HEK293 (cell line): ENCODE data around the gene TBC1D14.

Experiments used
- CTCF ChIA-PET: fragments of 350-600 bp; formaldehyde crosslinking; extraction: SDS; loops from one replicate; lab custom pipeline; 2021; ENCODE audit warnings: antibody characterized with exemption; lab: Yijun Ruan, JAX
- POLR2A ChIA-PET: fragments of 300-600 bp; formaldehyde crosslinking; extraction: SDS; loops from one replicate; lab custom pipeline; 2020; ENCODE audit warnings: antibody characterized with exemption, inconsistent platforms; lab: Yijun Ruan, JAX
- H3K27ac ChIP-seq: fragments of 200-500 bp; sonication (Bioruptor generic); 2 replicates; pipeline ENCODE4 v1.5.1; 2014; ENCODE audit warnings: low read depth, low read length, control low read depth, inconsistent platforms; ENCODE audit errors: extremely low read depth
- H3K36me3 ChIP-seq, 2 experiments: fragments of 200-500 bp in 1 of 2; sonication (Bioruptor generic) in 1 of 2; 1 replicate in 1 of 2; 2 replicates in 1 of 2; pipeline ENCODE4 v1.5.1; 2014 to 2017; ENCODE audit warnings: inconsistent platforms in 2 of 2, low read length in 2 of 2; ENCODE audit not compliant: control insufficient read depth in 2 of 2, insufficient read depth in 1 of 2
- H3K4me1 ChIP-seq: fragments of 200-500 bp; sonication (Bioruptor generic); 2 replicates; pipeline ENCODE4 v1.5.1; 2014; ENCODE audit warnings: mild to moderate bottlenecking, low read length, inconsistent platforms; ENCODE audit not compliant: control insufficient read depth, insufficient read depth
- H3K4me3 ChIP-seq: 2 replicates; pipeline ENCODE4 v1.5.1; 2011; ENCODE audit warnings: low read depth, mild to moderate bottlenecking, control low read depth, low read length, moderate library complexity
- H3K9me3 ChIP-seq: fragments of 200-500 bp; sonication (Bioruptor generic); 2 replicates; pipeline ENCODE4 v1.5.1; 2014; ENCODE audit warnings: low read depth, low read length, inconsistent platforms; ENCODE audit not compliant: control insufficient read depth, insufficient read depth
- EGR2 ChIP-seq: fragments of 450-650 bp; formaldehyde crosslinking; IDR thresholded peaks from 2 replicates; pipeline ENCODE4 v1.5.1; 2016; ENCODE audit warnings: low read depth, missing biosample characterization, missing genetic modification characterization
- GFI1B ChIP-seq: fragments of 450-650 bp; formaldehyde crosslinking; IDR thresholded peaks from 2 replicates; pipeline ENCODE4 v1.5.1; 2016; ENCODE audit warnings: missing biosample characterization, missing genetic modification characterization
- IKZF3 ChIP-seq: fragments of 450-650 bp; IDR thresholded peaks from 2 replicates; pipeline ENCODE4 v1.5.0; 2018; ENCODE audit warnings: missing biosample characterization, mild to moderate bottlenecking, missing genetic modification characterization, moderate library complexity
- KLF16 ChIP-seq: fragments of 450-650 bp; formaldehyde crosslinking; IDR thresholded peaks from 2 replicates; pipeline ENCODE4 v1.5.1; 2017; ENCODE audit warnings: missing biosample characterization, missing genetic modification characterization
- KLF8 ChIP-seq: fragments of 450-650 bp; formaldehyde crosslinking; IDR thresholded peaks from 2 replicates; pipeline ENCODE4 v1.5.1; 2016; ENCODE audit warnings: missing biosample characterization, missing genetic modification characterization
- KLF9 ChIP-seq: fragments of 450-650 bp; formaldehyde crosslinking; IDR thresholded peaks from 2 replicates; pipeline ENCODE4 v1.5.1; 2016; ENCODE audit warnings: missing biosample characterization, missing genetic modification characterization, low read depth
- OSR2 ChIP-seq: fragments of 450-650 bp; formaldehyde crosslinking; IDR thresholded peaks from 2 replicates; pipeline ENCODE4 v1.5.1; 2016; ENCODE audit warnings: missing biosample characterization, missing genetic modification characterization
- SP2 ChIP-seq: fragments of 450-650 bp; formaldehyde crosslinking; IDR thresholded peaks from 2 replicates; pipeline ENCODE4 v1.5.1; 2016; ENCODE audit warnings: missing biosample characterization, missing genetic modification characterization
- SP3 ChIP-seq: fragments of 450-650 bp; formaldehyde crosslinking; IDR thresholded peaks from 2 replicates; pipeline ENCODE4 v1.5.1; 2016; ENCODE audit warnings: missing biosample characterization, missing genetic modification characterization
- TCF7L2 ChIP-seq: IDR thresholded peaks from 2 replicates; pipeline ENCODE4 v1.6.1; 2011; ENCODE audit warnings: low read depth, mild to moderate bottlenecking, inconsistent platforms, low read length, moderate library complexity, borderline replicate concordance
- WT1 ChIP-seq: fragments of 450-650 bp; formaldehyde crosslinking; IDR thresholded peaks from 2 replicates; pipeline ENCODE4 v1.5.1; 2016; ENCODE audit warnings: missing biosample characterization, missing genetic modification characterization
- YY1 ChIP-seq: fragments of 450-650 bp; formaldehyde crosslinking; IDR thresholded peaks from 2 replicates; pipeline ENCODE4 v1.5.1; 2018; ENCODE audit warnings: missing biosample characterization, missing genetic modification characterization
- ZBTB48 ChIP-seq: fragments of 450-650 bp; formaldehyde crosslinking; IDR thresholded peaks from 2 replicates; pipeline ENCODE4 v1.5.1; 2016; ENCODE audit warnings: missing biosample characterization, missing genetic modification characterization
- ZNF132 ChIP-seq: fragments of 450-650 bp; formaldehyde crosslinking; IDR thresholded peaks from 2 replicates; pipeline ENCODE4 v1.5.1; 2017; ENCODE audit warnings: missing biosample characterization, missing genetic modification characterization, borderline replicate concordance
- ZNF133 ChIP-seq: fragments of 450-650 bp; formaldehyde crosslinking; IDR thresholded peaks from 2 replicates; pipeline ENCODE4 v1.5.1; 2016; ENCODE audit warnings: missing biosample characterization, missing genetic modification characterization
- ZNF146 ChIP-seq: fragments of 450-650 bp; formaldehyde crosslinking; IDR thresholded peaks from 2 replicates; pipeline ENCODE4 v1.5.1; 2016; ENCODE audit warnings: missing biosample characterization, missing genetic modification characterization
- ZNF2 ChIP-seq: fragments of 450-650 bp; formaldehyde crosslinking; IDR thresholded peaks from 2 replicates; pipeline ENCODE4 v1.5.1; 2016; ENCODE audit warnings: missing biosample characterization, missing genetic modification characterization
- ZNF350 ChIP-seq: fragments of 450-650 bp; formaldehyde crosslinking; IDR thresholded peaks from 2 replicates; pipeline ENCODE4 v1.5.0; 2017; ENCODE audit warnings: missing biosample characterization, mild to moderate bottlenecking, missing genetic modification characterization
- ZNF366 ChIP-seq: fragments of 450-650 bp; formaldehyde crosslinking; conservative IDR thresholded peaks from 2 replicates; pipeline ENCODE4 v1.5.1; 2016; ENCODE audit warnings: missing biosample characterization, missing genetic modification characterization
- ZNF394 ChIP-seq: fragments of 450-650 bp; formaldehyde crosslinking; IDR thresholded peaks from 2 replicates; pipeline ENCODE4 v1.5.1; 2016; ENCODE audit warnings: missing biosample characterization, missing genetic modification characterization, mild to moderate bottlenecking, moderate library complexity, borderline replicate concordance
- ZNF501 ChIP-seq: fragments of 450-650 bp; formaldehyde crosslinking; IDR thresholded peaks from 2 replicates; pipeline ENCODE4 v1.5.1; 2016; ENCODE audit warnings: missing biosample characterization, missing genetic modification characterization
- ZNF544 ChIP-seq: fragments of 450-650 bp; formaldehyde crosslinking; IDR thresholded peaks from 2 replicates; pipeline ENCODE4 v1.5.0; 2017; ENCODE audit warnings: missing biosample characterization, missing genetic modification characterization
- ZNF548 ChIP-seq: fragments of 450-650 bp; formaldehyde crosslinking; IDR thresholded peaks from 2 replicates; pipeline ENCODE4 v1.5.1; 2016; ENCODE audit warnings: missing biosample characterization, missing genetic modification characterization
- ZNF549 ChIP-seq: fragments of 450-650 bp; IDR thresholded peaks from 2 replicates; pipeline ENCODE4 v1.5.1; 2018; ENCODE audit warnings: missing biosample characterization, missing genetic modification characterization, mild to moderate bottlenecking, inconsistent platforms, moderate library complexity
- ZNF580 ChIP-seq: fragments of 450-650 bp; formaldehyde crosslinking; IDR thresholded peaks from 2 replicates; pipeline ENCODE4 v1.5.1; 2016; ENCODE audit warnings: missing biosample characterization, missing genetic modification characterization
- ZNF621 ChIP-seq: fragments of 450-650 bp; formaldehyde crosslinking; IDR thresholded peaks from 2 replicates; pipeline ENCODE4 v1.5.1; 2017; ENCODE audit warnings: missing biosample characterization, missing genetic modification characterization
- ZNF664 ChIP-seq: fragments of 450-650 bp; formaldehyde crosslinking; IDR thresholded peaks from 2 replicates; pipeline ENCODE4 v1.5.1; 2016; ENCODE audit warnings: missing biosample characterization, missing genetic modification characterization
- ZNF791 ChIP-seq: fragments of 450-650 bp; formaldehyde crosslinking; IDR thresholded peaks from 2 replicates; pipeline ENCODE4 v1.5.1; 2016; ENCODE audit warnings: missing biosample characterization, missing genetic modification characterization
- ZSCAN30 ChIP-seq: fragments of 450-650 bp; IDR thresholded peaks from 2 replicates; pipeline ENCODE4 v1.5.1; 2018; ENCODE audit warnings: missing biosample characterization, mild to moderate bottlenecking, missing genetic modification characterization, moderate library complexity
- ZXDB ChIP-seq: fragments of 450-650 bp; formaldehyde crosslinking; IDR thresholded peaks from 2 replicates; pipeline ENCODE4 v1.5.1; 2016; ENCODE audit warnings: missing biosample characterization, missing genetic modification characterization
- TF ChIP-seq, protein P1 (sequence below): fragments of 450-650 bp; formaldehyde crosslinking; IDR thresholded peaks from 2 replicates; pipeline ENCODE4 v1.5.1; 2016; ENCODE audit warnings: missing biosample characterization, missing genetic modification characterization
- TF ChIP-seq, protein P2 (sequence below): fragments of 450-650 bp; formaldehyde crosslinking; optimal IDR thresholded peaks from 2 replicates; pipeline ENCODE3; 2016; ENCODE audit warnings: missing biosample characterization, mild to moderate bottlenecking, missing genetic modification characterization
- TF ChIP-seq, protein P3 (sequence below): fragments of 450-650 bp; formaldehyde crosslinking; IDR thresholded peaks from 2 replicates; pipeline ENCODE4 v1.5.1; 2016; ENCODE audit warnings: missing biosample characterization, missing genetic modification characterization

Gene TBC1D14

GRCh38 chr4:6926081-6926480 is 16.5 kb downstream of the TBC1D14 start (continued):
- TF ChIP-seq GFI1B (tag by site-specific recombination) (no peak), OSR2 (tag by site-specific recombination) (no peak)
- TF ChIP-seq, protein P1, sequence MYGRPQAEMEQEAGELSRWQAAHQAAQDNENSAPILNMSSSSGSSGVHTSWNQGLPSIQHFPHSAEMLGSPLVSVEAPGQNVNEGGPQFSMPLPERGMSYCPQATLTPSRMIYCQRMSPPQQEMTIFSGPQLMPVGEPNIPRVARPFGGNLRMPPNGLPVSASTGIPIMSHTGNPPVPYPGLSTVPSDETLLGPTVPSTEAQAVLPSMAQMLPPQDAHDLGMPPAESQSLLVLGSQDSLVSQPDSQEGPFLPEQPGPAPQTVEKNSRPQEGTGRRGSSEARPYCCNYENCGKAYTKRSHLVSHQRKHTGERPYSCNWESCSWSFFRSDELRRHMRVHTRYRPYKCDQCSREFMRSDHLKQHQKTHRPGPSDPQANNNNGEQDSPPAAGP (tag by site-specific recombination), result no peak

- CTCF ChIA-PET, result interaction anchor here (2.5 kb wide), 1 partner anchor 18 kb away, joined by 7 read pairs; the partner anchor contains the start of gene TBC1D14
- no peak overlapping the region for H3K4me3 ChIP-seq
- H3K36me3 ChIP-seq, result peaks cover 0 to 33% of the 10 kb centered on the region in 2 experiments; a peak in 1 of 3 replicates
- TF ChIP-seq ZNF621 (no peak), EGR2 (peak; percentile 92), ZNF133 (tag by site-specific recombination) (no peak), SP3 (peak; percentile 69), ZNF146 (tag by site-specific recombination) (no peak), ZNF394 (tag by site-specific recombination) (no peak), SP2 (tag by site-specific recombination) (peak; percentile 70), ZNF791 (no peak), ZSCAN30 (tag by site-specific recombination) (no peak), KLF16 (tag by site-specific recombination) (no peak), ZNF664 (tag by site-specific recombination) (no peak), ZNF549 (tag by site-specific recombination) (no peak), ZXDB (tag by site-specific recombination) (peak; percentile 75; the same call in 1 of the 2 replicates), WT1 (tag by site-specific recombination) (peak; percentile 54; the same call in 1 of the 2 replicates), ZNF544 (no peak), KLF8 (tag by site-specific recombination) (no peak), ZNF366 (tag by site-specific recombination) (no peak), ZNF548 (no peak), ZNF580 (no peak), ZNF350 (no peak), ZNF501 (no peak), ZNF2 (no peak), ZNF132 (tag by site-specific recombination) (no peak), ZBTB48 (peak; percentile 55), YY1 (tag by site-specific recombination) (no peak), TCF7L2 (no peak), KLF9 (tag by site-specific recombination) (peak; percentile 86), IKZF3 (tag by site-specific recombination) (peak; percentile 30; the same call in 1 of the 2 replicates)
- TF ChIP-seq, protein P2, sequence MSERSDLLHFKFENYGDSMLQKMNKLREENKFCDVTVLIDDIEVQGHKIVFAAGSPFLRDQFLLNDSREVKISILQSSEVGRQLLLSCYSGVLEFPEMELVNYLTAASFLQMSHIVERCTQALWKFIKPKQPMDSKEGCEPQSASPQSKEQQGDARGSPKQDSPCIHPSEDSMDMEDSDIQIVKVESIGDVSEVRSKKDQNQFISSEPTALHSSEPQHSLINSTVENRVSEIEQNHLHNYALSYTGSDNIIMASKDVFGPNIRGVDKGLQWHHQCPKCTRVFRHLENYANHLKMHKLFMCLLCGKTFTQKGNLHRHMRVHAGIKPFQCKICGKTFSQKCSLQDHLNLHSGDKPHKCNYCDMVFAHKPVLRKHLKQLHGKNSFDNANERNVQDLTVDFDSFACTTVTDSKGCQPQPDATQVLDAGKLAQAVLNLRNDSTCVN (tag by site-specific recombination), result peak; percentile 25
- TF ChIP-seq, protein P3, sequence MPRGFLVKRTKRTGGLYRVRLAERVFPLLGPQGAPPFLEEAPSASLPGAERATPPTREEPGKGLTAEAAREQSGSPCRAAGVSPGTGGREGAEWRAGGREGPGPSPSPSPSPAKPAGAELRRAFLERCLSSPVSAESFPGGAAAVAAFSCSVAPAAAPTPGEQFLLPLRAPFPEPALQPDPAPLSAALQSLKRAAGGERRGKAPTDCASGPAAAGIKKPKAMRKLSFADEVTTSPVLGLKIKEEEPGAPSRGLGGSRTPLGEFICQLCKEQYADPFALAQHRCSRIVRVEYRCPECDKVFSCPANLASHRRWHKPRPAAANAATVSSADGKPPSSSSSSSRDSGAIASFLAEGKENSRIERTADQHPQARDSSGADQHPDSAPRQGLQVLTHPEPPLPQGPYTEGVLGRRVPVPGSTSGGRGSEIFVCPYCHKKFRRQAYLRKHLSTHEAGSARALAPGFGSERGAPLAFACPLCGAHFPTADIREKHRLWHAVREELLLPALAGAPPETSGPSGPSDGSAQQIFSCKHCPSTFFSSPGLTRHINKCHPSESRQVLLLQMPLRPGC (tag by site-specific recombination), result no peak
Measured at GRCh38 chr4:6926681-6927478, 17.3 kb downstream of the TBC1D14 start.

More at GRCh38 chr4:6926681-6927478, 17.3 kb downstream of the TBC1D14 start:
- H3K27ac ChIP-seq, result no peak overlapping the region
- H3K4me1 ChIP-seq, result peaks cover 2% of the 10 kb centered on the region; the same call in 1 of the 2 replicates
- POLR2A ChIA-PET, result interaction anchor here (1.2 to 2.2 kb wide), 2 partner anchors 9 to 18 kb away, joined by 3 to 11 read pairs; partner anchors contain the start of gene TBC1D14
- no peaks in the 10 kb centered on the region for H3K9me3 ChIP-seq
